HEK293 (cell line): ENCODE measurements around the gene PRODH2.
"Not testable (repeated sequence)": the region's sequence is repeated elsewhere in the genome, so short reads cannot be mapped to it uniquely, and the experiment has no call there.

Experiments used
- CTCF ChIA-PET: fragments of 350-600 bp; formaldehyde crosslinking; extraction: SDS; loops from one replicate; lab custom pipeline; 2021; ENCODE audit warnings: antibody characterized with exemption; lab: Yijun Ruan, JAX
- POLR2A ChIA-PET: fragments of 300-600 bp; formaldehyde crosslinking; extraction: SDS; loops from one replicate; lab custom pipeline; 2020; ENCODE audit warnings: antibody characterized with exemption, inconsistent platforms; lab: Yijun Ruan, JAX
- H3K27ac ChIP-seq: fragments of 200-500 bp; sonication (Bioruptor generic); 2 replicates; pipeline ENCODE4 v1.5.1; 2014; ENCODE audit warnings: low read depth, low read length, control low read depth, inconsistent platforms; ENCODE audit errors: extremely low read depth
- H3K36me3 ChIP-seq, 2 experiments: fragments of 200-500 bp in 1 of 2; sonication (Bioruptor generic) in 1 of 2; 1 replicate in 1 of 2; 2 replicates in 1 of 2; pipeline ENCODE4 v1.5.1; 2014 to 2017; ENCODE audit warnings: inconsistent platforms in 2 of 2, low read length in 2 of 2; ENCODE audit not compliant: control insufficient read depth in 2 of 2, insufficient read depth in 1 of 2
- H3K4me1 ChIP-seq: fragments of 200-500 bp; sonication (Bioruptor generic); 2 replicates; pipeline ENCODE4 v1.5.1; 2014; ENCODE audit warnings: mild to moderate bottlenecking, low read length, inconsistent platforms; ENCODE audit not compliant: control insufficient read depth, insufficient read depth
- H3K4me3 ChIP-seq: 2 replicates; pipeline ENCODE4 v1.5.1; 2011; ENCODE audit warnings: low read depth, mild to moderate bottlenecking, control low read depth, low read length, moderate library complexity
- H3K9me3 ChIP-seq: fragments of 200-500 bp; sonication (Bioruptor generic); 2 replicates; pipeline ENCODE4 v1.5.1; 2014; ENCODE audit warnings: low read depth, low read length, inconsistent platforms; ENCODE audit not compliant: control insufficient read depth, insufficient read depth
- EGR2 ChIP-seq: fragments of 450-650 bp; formaldehyde crosslinking; IDR thresholded peaks from 2 replicates; pipeline ENCODE4 v1.5.1; 2016; ENCODE audit warnings: low read depth, missing biosample characterization, missing genetic modification characterization
- GLI2 ChIP-seq: fragments of 450-650 bp; formaldehyde crosslinking; IDR thresholded peaks from 2 replicates; pipeline ENCODE4; 2017; ENCODE audit warnings: missing biosample characterization, missing genetic modification characterization, low read depth, borderline replicate concordance
- GLIS1 ChIP-seq: fragments of 450-650 bp; formaldehyde crosslinking; IDR thresholded peaks from 2 replicates; pipeline ENCODE4 v1.5.1; 2016; ENCODE audit warnings: missing biosample characterization, missing genetic modification characterization
- GLIS2 ChIP-seq: fragments of 450-650 bp; formaldehyde crosslinking; IDR thresholded peaks from 2 replicates; pipeline ENCODE4 v1.5.1; 2016; ENCODE audit warnings: missing biosample characterization, missing genetic modification characterization
- ZNF121 ChIP-seq: fragments of 450-650 bp; formaldehyde crosslinking; IDR thresholded peaks from 2 replicates; pipeline ENCODE4 v1.5.1; 2016; ENCODE audit warnings: missing biosample characterization, missing genetic modification characterization
- ZNF248 ChIP-seq: fragments of 450-650 bp; formaldehyde crosslinking; IDR thresholded peaks from 2 replicates; pipeline ENCODE4 v1.5.1; 2017; ENCODE audit warnings: missing biosample characterization, missing genetic modification characterization
- ZNF292 ChIP-seq: fragments of 450-650 bp; formaldehyde crosslinking; IDR thresholded peaks from 2 replicates; pipeline ENCODE4 v1.5.1; 2016; ENCODE audit warnings: low read depth, missing biosample characterization, missing genetic modification characterization, borderline replicate concordance
- ZNF664 ChIP-seq: fragments of 450-650 bp; formaldehyde crosslinking; IDR thresholded peaks from 2 replicates; pipeline ENCODE4 v1.5.1; 2016; ENCODE audit warnings: missing biosample characterization, missing genetic modification characterization
- ZSCAN23 ChIP-seq: fragments of 450-650 bp; formaldehyde crosslinking; IDR thresholded peaks from 2 replicates; pipeline ENCODE4 v1.5.1; 2016; ENCODE audit warnings: missing biosample characterization, missing genetic modification characterization
- TF ChIP-seq, protein P1 (sequence below): fragments of 450-650 bp; formaldehyde crosslinking; IDR thresholded peaks from 2 replicates; pipeline ENCODE4 v1.5.1; 2016; ENCODE audit warnings: missing biosample characterization, missing genetic modification characterization, low read depth
- TF ChIP-seq, protein P2 (sequence below): fragments of 450-650 bp; formaldehyde crosslinking; IDR thresholded peaks from 2 replicates; pipeline ENCODE4 v1.5.1; 2017; ENCODE audit warnings: missing biosample characterization, missing genetic modification characterization

PRODH2 gene

DNA sequence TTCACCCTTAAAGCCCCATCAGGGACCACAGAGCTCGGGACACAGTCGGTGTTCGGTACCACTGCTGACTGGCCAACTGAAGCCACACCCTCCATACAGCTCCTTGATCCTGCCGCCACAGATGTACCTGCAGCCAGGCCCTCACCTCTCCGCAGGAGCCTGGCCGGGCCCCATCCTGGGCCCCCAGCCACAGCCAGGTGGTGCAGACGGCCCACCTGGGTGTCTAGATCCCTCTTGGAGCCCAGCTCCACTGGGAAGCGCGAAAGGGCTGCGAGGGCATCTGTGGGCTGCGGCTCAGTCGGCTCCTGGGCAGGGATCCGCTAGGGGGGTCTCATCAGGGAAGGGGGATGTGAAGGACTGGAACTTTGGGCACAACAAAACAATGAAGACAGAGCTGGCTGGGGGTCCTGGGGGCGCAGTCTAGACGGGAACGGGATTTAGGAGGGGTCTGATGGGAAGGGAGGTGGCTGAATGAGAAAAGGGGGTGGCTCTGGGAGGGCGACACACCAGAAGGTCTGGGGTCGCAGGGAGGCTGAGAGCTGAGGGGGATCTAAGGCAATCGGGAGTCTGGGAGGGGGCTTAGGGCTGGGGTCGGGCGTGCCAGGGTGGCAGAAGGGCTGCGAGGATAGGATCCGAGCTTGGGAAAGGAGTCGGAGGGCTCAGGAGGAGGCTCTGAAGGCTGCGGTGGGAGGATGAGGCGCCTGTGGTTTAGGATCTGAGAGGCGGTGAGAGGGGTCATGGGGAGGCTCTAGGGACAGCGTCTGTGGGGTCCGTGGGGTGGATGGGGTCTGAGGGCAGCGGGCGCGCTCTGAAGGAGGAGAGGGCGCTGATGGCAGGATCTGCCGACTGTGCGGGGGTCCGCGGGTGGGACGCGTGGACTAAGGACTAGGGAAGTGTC, 15.8 kb downstream of the PRODH2 start:
- no peak overlapping the region for H3K27ac ChIP-seq
- CTCF ChIA-PET = interaction anchor here (0.7 to 1.6 kb wide), 6 partner anchors 11 to 150 kb away, joined by 3 to 7 read pairs (median 4); no protein-coding TSS in a partner anchor
- no peaks in the 10 kb centered on the region for H3K9me3 ChIP-seq
- POLR2A ChIA-PET = no interaction called here
- no peaks in the 10 kb centered on the region; a peak in 1 of 3 replicates for H3K36me3 ChIP-seq
- H3K4me1 ChIP-seq = no peaks in the 10 kb centered on the region
- no peak for TF ChIP-seq ZNF292 (tag by site-specific recombination)
- TF ChIP-seq EGR2 (tag by site-specific recombination) = peak; percentile 29; the same call in 1 of the 2 replicates
- TF ChIP-seq ZNF248 (tag by site-specific recombination) = peak; percentile 18; the same call in 1 of the 2 replicates
- TF ChIP-seq, protein P1, sequence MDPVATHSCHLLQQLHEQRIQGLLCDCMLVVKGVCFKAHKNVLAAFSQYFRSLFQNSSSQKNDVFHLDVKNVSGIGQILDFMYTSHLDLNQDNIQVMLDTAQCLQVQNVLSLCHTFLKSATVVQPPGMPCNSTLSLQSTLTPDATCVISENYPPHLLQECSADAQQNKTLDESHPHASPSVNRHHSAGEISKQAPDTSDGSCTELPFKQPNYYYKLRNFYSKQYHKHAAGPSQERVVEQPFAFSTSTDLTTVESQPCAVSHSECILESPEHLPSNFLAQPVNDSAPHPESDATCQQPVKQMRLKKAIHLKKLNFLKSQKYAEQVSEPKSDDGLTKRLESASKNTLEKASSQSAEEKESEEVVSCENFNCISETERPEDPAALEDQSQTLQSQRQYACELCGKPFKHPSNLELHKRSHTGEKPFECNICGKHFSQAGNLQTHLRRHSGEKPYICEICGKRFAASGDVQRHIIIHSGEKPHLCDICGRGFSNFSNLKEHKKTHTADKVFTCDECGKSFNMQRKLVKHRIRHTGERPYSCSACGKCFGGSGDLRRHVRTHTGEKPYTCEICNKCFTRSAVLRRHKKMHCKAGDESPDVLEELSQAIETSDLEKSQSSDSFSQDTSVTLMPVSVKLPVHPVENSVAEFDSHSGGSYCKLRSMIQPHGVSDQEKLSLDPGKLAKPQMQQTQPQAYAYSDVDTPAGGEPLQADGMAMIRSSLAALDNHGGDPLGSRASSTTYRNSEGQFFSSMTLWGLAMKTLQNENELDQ (tag by site-specific recombination) = no peak
- no peak for TF ChIP-seq GLIS1 (tag by site-specific recombination)
- peak; percentile 50; the same call in 1 of the 2 replicates for TF ChIP-seq GLIS2 (tag by site-specific recombination)
- TF ChIP-seq, all 188 proteins: peak for 3
- H3K4me3 ChIP-seq = no peak overlapping the region

DNA sequence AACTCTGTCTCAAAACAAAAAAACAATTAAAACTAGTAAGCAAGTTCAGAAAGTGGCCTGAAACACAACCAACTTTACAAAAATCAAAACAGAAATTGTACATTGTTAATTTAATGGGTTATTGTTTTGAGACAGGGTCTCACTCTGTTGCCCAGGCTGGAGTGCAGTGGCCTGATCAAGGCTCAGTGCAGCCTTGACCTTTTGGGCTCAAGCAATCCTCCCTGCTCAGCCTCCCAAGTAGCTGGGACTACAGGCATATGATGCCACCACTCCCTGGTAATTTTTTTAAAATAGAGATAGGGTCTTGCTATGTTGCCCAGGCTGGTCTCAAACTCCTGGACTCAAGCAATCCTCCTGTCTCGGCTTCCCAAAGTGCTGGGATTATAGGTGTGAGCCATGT, 17.1 kb downstream of the PRODH2 start:
- H3K27ac ChIP-seq, POLR2A ChIA-PET, H3K36me3 ChIP-seq, H3K9me3 ChIP-seq: not testable (repeated sequence)
- TF ChIP-seq ZNF121 (tag by site-specific recombination) (peak; percentile 97), ZNF664 (tag by site-specific recombination) (peak; percentile 8; the same call in 1 of the 2 replicates)
- TF ChIP-seq, all 188 proteins: peak for 2; not testable (repeated sequence) for 186
- H3K4me3 ChIP-seq, H3K4me1 ChIP-seq: not testable (repeated sequence)
- CTCF ChIA-PET = interaction anchor here (0.7 to 1.6 kb wide), 5 partner anchors 13 to 1002 kb away, joined by 3 to 6 read pairs (median 3); no protein-coding TSS in a partner anchor

DNA sequence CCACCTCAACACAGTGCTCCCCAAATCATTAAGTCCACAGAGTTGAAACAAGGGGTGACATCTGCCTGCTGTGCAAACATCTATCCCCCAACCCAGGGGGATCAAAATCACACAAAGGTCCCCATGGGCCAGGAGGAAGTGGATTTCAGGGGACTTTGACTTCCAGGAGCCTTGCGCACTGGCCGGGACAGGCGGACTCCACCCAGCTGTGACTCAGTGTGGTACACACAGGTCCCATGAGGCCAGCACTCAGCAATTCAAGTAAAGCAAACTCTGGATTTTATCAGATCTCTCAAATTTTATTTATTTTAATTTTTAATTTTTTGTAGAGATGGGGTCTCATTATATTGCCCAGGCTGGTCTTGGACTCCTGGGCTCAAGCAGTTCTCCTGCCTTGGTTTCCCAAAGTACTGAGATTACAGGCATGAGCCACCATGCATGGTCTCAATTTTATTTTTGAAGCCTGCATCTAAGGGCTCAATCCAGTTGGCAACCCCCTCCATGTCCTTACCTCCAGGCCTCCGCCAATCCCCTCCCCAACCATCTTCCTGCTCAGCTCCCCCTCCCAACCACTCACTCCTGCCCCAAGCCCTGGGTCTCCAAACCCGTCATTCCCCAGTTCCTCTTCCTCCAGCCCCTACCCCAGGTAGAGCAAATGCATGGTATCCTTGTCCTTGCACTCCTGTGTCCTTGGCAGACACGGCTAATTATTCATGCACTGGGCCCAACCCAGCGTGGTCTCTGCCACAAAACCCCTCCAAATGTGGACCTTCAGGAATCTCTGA, 19.1 kb downstream of the PRODH2 start:
- ChIA-PET POLR2A (interaction anchor here (0.7 kb wide), 1 partner anchor 1578 kb away, joined by 7 read pairs; the partner anchor contains the start of gene ZNF527), CTCF (interaction anchor here (1.4 kb wide), 1 partner anchor 26 kb away, joined by 5 read pairs; no protein-coding TSS in a partner anchor)
- no peaks in the 10 kb centered on the region for H3K9me3 ChIP-seq

More for the DNA sequence above, 19.1 kb downstream of the PRODH2 start:
- H3K27ac ChIP-seq = no peak overlapping the region
- TF ChIP-seq, protein P2, sequence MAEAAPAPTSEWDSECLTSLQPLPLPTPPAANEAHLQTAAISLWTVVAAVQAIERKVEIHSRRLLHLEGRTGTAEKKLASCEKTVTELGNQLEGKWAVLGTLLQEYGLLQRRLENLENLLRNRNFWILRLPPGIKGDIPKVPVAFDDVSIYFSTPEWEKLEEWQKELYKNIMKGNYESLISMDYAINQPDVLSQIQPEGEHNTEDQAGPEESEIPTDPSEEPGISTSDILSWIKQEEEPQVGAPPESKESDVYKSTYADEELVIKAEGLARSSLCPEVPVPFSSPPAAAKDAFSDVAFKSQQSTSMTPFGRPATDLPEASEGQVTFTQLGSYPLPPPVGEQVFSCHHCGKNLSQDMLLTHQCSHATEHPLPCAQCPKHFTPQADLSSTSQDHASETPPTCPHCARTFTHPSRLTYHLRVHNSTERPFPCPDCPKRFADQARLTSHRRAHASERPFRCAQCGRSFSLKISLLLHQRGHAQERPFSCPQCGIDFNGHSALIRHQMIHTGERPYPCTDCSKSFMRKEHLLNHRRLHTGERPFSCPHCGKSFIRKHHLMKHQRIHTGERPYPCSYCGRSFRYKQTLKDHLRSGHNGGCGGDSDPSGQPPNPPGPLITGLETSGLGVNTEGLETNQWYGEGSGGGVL (tag by site-specific recombination) = peak; percentile 15; the same call in 1 of the 2 replicates
- TF ChIP-seq ZSCAN23 = no peak
- no peak for TF ChIP-seq GLI2 (tag by site-specific recombination)
- TF ChIP-seq, all 188 proteins: peak for 1
- Histone ChIP-seq H3K4me1 (no peaks in the 10 kb centered on the region), H3K36me3 (no peaks in the 10 kb centered on the region; a peak in 1 of 3 replicates), H3K4me3 (no peak overlapping the region)
